Thyroid gland (tissue), 4 donors: ENCODE data around the gene DND1.

Experiments
- CTCF ChIP-seq, 6 experiments: fragments of 200-600 bp in 3 of 6; fragments of 450-650 bp in 3 of 6; sonication (generic) in 3 of 6; IDR thresholded peaks; one replicate each; pipeline ENCODE4 v1.5.1; 2016 to 2019; ENCODE audit warnings: antibody characterized with exemption in 6 of 6, mild to moderate bottlenecking in 2 of 6, inconsistent platforms in 1 of 6, moderate library complexity in 1 of 6
- POLR2A ChIP-seq, 2 donors: fragments of 450-650 bp; IDR thresholded peaks; one replicate each; pipeline ENCODE4 v1.6.1; 2017; ENCODE audit warnings: antibody characterized with exemption in 2 of 2, mild to moderate bottlenecking in 2 of 2, moderate library complexity in 1 of 2

GRCh38 chr5:140631831-140632365, 41.5 kb downstream of the DND1 start:
- TF ChIP-seq CTCF (IDR thresholded peaks at IDR 0.05): no peak
- TF ChIP-seq POLR2A (IDR thresholded peaks at IDR 0.05): peak in 1 of 2 donors; percentile 41
